GM21717 (cell line): ENCODE data around the gene CDRT4.

Source experiments
- ATAC-seq: cut with Tn5 transposase; IDR thresholded peaks from one replicate; pipeline ENCODE4 v1.9.1; 2021; ENCODE audit warnings: mild to moderate bottlenecking, moderate library complexity; ENCODE audit not compliant: unreplicated experiment

The CDRT4 gene

GRCh38 chr17:15432807-15433611 lies 34.4 kb downstream of the CDRT4 start:
- ATAC-seq: no peak

GRCh38 chr17:15431766-15432165 lies 35.7 kb downstream of the CDRT4 start:
- ATAC-seq: no peak

GRCh38 chr17:15431196-15431595 lies 36.2 kb downstream of the CDRT4 start:
- no peak for ATAC-seq

GRCh38 chr17:15424521-15424920 lies 42.9 kb downstream of the CDRT4 start:
- no peak for ATAC-seq

- no peak for ATAC-seq
These were observed 44.9 kb downstream of the CDRT4 start for GRCh38 chr17:15422392-15422965.

GRCh38 chr17:15418781-15419180 lies 48.6 kb downstream of the CDRT4 start:
- no peak for ATAC-seq

GRCh38 chr17:15414532-15415306 lies 52.7 kb downstream of the CDRT4 start:
- ATAC-seq: no peak

GRCh38 chr17:15413101-15413771 lies 54.2 kb downstream of the CDRT4 start:
- ATAC-seq: no peak

- no peak for ATAC-seq
These were observed 54.8 kb downstream of the CDRT4 start for GRCh38 chr17:15412606-15413005.

GRCh38 chr17:15411384-15412198 lies 55.8 kb downstream of the CDRT4 start:
- no peak for ATAC-seq

GRCh38 chr17:15409721-15410250 lies 57.6 kb downstream of the CDRT4 start:
- ATAC-seq: no peak

GRCh38 chr17:15408803-15409202 lies 58.6 kb downstream of the CDRT4 start:
- no peak for ATAC-seq

GRCh38 chr17:15406081-15406480 lies 61.3 kb downstream of the CDRT4 start:
- no peak for ATAC-seq

- no peak for ATAC-seq
These were observed 62.4 kb downstream of the CDRT4 start for GRCh38 chr17:15405058-15405415.

GRCh38 chr17:15404106-15405057 lies 63.0 kb downstream of the CDRT4 start:
- no peak for ATAC-seq

GRCh38 chr17:15403276-15403939 lies 64.0 kb downstream of the CDRT4 start:
- ATAC-seq: no peak

GRCh38 chr17:15399443-15399842 lies 68.0 kb downstream of the CDRT4 start:
- ATAC-seq: no peak

- no peak for ATAC-seq
These were observed 68.6 kb downstream of the CDRT4 start for GRCh38 chr17:15398736-15399331.
